Stimulated activated CD8-positive, alpha-beta memory T cell treated with anti-CD3 and anti-CD28 coated beads, Interleukin-4, amount 100 ng/mL, for 48 hours (primary cell): ENCODE results near the gene PTTG1.

Source experiments
- DNase-seq: peaks from one replicate; pipeline ENCODE4 v3.0.0-alpha.2; 2020

The PTTG1 gene

DNA sequence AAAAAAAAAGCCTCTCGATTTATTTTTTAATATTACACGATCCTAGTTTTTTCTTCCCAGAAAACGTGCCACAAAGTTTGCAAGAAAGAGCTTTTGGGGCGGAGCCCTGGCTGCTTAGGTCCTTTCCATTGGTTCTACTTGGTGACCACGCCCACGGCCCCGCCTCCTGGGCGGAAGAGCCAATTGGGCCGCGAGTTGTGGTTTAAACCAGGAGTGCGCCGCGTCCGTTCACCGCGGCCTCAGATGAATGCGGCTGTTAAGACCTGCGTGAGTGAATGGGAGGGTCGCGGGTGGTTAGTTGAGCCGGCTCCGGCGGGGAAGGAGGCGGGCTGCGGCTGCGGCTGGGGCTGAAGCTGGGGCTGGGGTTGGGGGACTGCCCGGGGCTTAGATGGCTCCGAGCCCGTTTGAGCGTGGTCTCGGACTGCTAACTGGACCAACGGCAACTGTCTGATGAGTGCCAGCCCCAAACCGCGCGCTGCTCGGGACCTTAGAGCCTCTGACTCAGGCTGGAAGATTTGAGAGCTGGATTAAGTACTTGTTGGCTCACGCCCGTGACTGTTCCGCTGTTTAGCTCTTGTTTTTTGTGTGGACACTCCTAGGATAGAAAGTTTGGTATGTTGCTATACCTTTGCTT is at the start of gene PTTG1:
Gene PTTG1, plus strand, starts transcription at position 231 of the 634 bp plus-strand sequence. CDS start 458 bp downstream, outside the sequence.
- DNase-seq: peak; percentile 94

GRCh38 chr5:160375166-160375565 is 46.5 kb upstream of the PTTG1 start:
- no peak for DNase-seq

GRCh38 chr5:160375701-160376100 is 46.0 kb upstream of the PTTG1 start:
- no peak for DNase-seq

DNA sequence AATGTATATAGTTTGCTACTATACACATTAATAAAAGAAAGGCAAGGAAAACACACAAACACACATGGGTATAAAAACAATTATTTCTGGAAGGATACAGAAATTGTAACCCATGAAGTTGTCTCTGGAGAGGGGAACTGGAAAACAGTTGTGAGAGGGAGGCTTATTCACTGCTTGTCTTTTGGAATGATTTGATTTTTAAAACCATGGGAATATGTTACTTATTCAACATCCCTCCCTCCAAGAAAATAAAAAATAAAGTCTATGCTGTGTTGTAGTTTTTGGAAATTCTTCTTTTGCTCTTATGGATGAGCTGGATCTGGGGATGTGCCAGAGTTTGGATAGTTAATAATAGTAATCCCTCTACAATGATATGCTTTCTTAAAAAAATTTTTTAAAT is 45.2 kb upstream of the PTTG1 start:
- DNase-seq: no peak

- DNase-seq: no peak
These were observed 44.0 kb upstream of the PTTG1 start for GRCh38 chr5:160377651-160378050.

- no peak for DNase-seq
These were observed 43.3 kb upstream of the PTTG1 start for GRCh38 chr5:160378330-160378729.

- DNase-seq: no peak
These were observed 42.1 kb upstream of the PTTG1 start for GRCh38 chr5:160379511-160379910.

DNA sequence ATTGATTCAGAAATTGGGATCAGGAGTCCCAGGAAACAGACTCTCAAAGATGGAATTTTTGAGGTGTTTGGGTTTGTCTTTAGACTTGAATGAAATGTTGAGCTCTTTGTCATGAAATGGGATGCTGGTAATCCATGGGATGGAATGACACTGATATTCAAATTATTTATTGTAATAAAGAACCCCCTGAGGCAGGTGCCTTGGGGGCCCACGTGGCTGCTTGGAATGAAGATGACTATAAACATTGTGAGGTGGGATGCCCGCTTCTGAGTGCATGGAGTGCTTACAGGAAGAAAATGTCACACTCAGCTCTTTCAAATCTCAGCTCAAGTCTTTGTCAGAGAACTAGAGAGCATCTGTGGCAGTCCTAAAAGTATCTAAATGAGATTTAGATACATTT is 41.6 kb upstream of the PTTG1 start:
- DNase-seq: no peak

DNA sequence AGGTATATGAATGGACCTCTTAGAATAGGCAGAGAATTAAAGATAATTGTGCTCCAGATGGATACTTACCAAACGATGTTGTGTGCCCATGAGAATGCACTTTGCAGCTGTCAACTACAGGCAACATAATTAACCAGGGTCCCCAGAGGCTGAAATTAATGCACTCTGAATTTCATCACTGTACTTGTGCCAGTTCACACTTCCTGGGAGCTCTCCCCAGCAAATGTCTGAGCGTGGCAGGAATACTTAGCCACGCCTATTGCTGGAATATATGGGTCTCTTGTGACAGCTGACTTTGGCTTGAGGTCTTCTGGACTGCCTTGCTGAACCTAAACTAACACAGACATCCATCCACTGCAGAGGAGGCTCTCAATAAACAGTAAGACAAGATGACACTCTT is 39.3 kb upstream of the PTTG1 start:
- no peak for DNase-seq

DNA sequence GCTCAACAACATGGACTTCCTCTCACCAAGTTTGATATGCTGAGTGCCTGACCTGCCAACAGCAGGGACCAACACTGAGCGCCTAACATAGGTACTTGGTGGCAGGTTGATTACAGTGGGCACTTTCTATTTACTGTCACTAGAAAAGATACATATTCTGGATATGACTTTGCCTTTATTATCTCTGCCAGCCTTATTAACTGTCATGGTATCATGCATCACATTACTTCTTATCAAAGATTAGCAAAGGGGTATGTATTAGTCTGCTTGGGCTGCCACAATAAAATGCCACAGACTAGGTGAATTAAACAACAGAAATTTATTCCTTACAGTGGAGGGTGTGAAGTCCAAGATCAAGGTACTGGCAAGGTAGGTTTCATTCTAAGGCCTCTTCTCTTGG is 37.0 kb upstream of the PTTG1 start:
- DNase-seq: no peak

DNA sequence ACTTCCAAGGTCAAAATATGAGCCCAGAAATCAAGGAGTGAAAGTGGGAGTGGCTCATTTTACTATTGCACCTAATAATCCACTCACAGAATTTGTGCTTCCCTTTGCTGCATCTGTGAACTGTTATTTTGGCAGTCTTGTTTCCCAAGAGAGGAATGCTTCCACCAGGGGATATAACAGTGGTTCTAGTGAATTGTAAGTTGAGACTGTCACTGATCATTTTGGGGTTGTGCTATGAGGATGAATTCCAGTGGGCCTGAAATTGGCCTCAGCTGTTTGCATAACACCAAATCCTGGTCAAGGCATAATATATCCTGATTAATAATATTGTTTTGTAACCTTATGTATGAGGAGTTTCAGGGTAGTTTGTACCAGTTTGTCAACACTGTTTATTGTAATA is 36.2 kb upstream of the PTTG1 start:
- no peak for DNase-seq

DNA sequence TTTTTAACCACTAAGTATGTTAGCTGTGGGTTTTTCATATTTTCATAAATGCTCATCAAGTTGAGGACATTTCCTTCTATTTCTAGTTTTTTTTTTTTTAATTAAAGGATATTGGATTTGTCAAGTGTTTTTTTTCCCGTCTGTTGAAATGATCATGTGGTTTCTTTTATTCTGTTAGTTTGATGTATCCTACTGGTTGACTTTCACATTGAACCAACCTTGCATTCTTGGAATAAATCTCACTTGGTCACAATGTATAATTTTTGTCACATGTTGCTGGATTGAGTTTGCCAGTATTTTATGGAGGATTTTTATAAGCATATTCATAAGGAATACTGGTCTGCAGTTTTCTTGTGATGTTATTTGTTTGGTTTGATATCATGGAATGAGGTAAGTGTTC is 34.2 kb upstream of the PTTG1 start:
- DNase-seq: no peak

GRCh38 chr5:160390787-160391696 is 30.6 kb upstream of the PTTG1 start:
- DNase-seq: no peak

GRCh38 chr5:160395111-160395510 is 26.5 kb upstream of the PTTG1 start:
- DNase-seq: no peak

- DNase-seq: no peak
These were observed 24.2 kb upstream of the PTTG1 start for GRCh38 chr5:160397492-160397891.

GRCh38 chr5:160398806-160399205 is 22.8 kb upstream of the PTTG1 start:
- DNase-seq: no peak

DNA sequence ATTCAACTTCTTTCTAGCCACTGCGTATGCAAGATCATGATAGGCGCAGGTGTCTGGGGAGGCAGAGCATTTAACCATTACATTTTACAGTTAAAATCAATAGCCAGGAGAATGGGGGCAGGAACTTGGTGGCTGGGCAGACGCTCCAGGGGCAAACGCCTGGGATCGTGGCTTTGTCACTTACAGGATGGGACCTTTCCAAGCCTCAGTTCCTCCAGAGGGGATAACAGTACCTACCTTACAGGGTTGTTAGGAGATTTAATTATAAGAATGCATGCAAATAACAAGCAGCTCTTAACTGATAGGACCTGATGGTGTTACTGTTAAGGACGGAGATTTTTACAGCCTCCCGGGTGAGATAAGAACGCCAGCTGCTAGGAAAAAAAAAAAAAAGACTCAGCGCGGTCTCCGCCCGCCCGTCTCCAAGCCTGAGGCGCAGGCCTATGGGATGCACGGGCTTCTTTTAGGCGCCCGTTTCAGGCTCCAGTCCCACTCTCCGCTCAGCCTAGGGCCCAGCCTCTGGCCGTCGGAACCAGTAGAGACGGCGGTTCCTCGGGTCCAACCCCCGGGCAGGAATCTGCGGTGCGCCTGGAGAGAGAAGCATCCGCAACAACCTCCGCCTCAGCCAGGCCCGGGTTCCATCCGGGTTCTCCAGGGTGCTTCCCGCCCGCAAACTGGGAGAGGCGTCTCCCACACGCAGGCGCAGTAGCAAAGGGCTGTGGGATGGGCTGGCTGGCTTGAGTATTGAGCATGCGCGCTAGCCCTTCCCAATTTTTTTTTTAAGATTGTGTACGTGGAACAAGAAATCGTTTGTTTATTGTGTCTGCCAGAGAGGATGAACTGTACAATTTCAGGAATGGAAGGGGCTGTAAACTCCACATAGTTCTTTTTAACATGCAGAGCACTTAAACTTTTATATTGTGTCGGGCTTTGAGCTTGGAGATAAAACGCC is 22.0 kb upstream of the PTTG1 start, which contains the start of gene FAM200C:
Gene FAM200C, minus strand, starts transcription at position 653 of the 952 bp plus-strand sequence. CDS start 4,564 bp downstream, outside the sequence.
- DNase-seq: peak; percentile 82

- DNase-seq: peak; percentile 96
These were observed 2.8 kb upstream of the PTTG1 start, which contains the start of gene SLU7 for GRCh38 chr5:160418561-160419457. SLU7 (minus strand) TSS chr5:160419081; CDS start chr5:160415294, 3,787 bp downstream.

- no peak for DNase-seq
These were observed 2.0 kb upstream of the PTTG1 start for GRCh38 chr5:160419458-160420330.

DNA sequence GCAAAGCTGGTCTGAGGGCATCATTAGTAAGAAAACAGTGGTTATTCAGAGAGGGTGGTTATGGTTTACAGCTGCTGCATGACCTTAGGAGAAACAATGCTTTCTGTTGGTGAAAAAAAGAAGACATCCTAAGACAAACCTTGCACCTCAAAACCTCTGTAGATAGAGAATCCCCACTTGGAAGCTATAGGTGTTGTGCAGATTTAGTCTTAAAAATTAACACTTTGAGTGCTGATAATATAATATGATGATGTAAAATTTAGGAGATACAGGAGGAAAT is 1.4 kb upstream of the PTTG1 start:
- no peak for DNase-seq

GRCh38 chr5:160423099-160423498 is 1.4 kb downstream of the PTTG1 start:
- no peak for DNase-seq
